NCI-H2196 (cell line): Measurements from ENCODE around the gene REPS2.

Experiments
- DNase-seq: peaks from one replicate; lab custom pipeline; 2025; ENCODE audit not compliant: unreplicated experiment; lab: John Stamatoyannopoulos, UW

REPS2 gene

GRCh38 chrX:17032351-17032750 lies 85.9 kb downstream of the REPS2 start:
- DNase-seq = no peak

GRCh38 chrX:17033225-17033624 lies 86.8 kb downstream of the REPS2 start:
- DNase-seq = no peak

DNA sequence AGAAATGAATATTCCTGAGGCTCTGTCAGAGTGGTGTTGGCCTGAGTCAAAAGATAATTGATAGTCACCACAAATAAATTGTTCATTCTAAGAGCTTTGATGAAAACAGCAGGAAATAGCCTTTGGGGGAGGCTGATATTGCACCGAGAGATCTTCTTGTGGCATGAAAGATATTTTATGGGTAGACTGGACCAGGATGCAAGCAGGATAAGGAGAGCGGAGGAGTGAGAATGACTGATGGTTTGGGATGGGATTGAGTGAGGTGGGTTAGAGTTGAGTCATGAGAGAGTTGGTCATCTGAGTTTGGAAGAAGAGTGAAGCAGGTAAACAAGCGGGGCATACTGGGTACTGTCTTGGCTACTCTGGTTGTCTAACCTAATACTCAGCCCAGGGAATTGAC lies 88.7 kb downstream of the REPS2 start:
- DNase-seq = no peak

GRCh38 chrX:17036171-17036961 lies 89.9 kb downstream of the REPS2 start:
- DNase-seq = no peak

DNA sequence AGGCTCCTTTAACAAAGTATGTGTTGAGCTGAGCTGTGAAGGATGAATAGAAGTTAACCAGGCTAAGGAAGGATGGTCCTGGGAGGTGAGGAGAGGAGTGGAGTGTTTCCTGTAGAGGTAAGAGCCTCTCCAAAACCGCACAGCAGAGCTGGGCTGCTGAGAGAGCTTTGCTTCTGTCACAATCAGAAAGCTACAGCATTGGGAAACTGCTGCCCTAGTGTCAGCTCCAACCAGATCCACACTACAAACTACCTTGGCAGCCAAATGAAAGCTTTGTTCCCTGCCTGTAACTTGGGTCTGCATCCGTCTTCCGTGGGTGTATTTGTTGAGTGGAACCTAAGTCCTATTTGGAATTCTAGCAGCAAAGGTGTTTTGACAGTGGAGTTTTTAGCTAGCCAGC lies 91.8 kb downstream of the REPS2 start:
- no peak for DNase-seq

- no peak for DNase-seq
These were observed 92.3 kb downstream of the REPS2 start for GRCh38 chrX:17038681-17039161.

GRCh38 chrX:17039826-17040225 lies 93.4 kb downstream of the REPS2 start:
- no peak for DNase-seq

DNA sequence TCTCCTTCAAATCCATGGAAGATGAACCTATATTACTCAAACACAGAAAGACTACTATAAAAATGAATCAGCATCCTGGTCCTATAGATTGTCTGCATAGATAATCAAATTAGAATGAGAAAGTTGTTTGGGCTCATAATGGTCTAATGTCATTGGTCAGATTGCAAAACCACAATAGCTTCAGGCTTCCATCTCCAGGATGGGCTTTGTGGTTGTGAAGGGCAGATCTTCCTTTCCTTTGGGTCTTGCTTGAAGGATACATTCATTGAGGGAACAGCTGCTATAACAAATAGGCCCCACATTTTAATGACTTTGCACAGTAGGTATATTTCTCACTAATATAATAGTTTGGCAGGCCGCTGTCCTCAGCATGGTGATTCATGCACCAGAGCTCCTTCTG lies 94.3 kb downstream of the REPS2 start:
- no peak for DNase-seq

DNA sequence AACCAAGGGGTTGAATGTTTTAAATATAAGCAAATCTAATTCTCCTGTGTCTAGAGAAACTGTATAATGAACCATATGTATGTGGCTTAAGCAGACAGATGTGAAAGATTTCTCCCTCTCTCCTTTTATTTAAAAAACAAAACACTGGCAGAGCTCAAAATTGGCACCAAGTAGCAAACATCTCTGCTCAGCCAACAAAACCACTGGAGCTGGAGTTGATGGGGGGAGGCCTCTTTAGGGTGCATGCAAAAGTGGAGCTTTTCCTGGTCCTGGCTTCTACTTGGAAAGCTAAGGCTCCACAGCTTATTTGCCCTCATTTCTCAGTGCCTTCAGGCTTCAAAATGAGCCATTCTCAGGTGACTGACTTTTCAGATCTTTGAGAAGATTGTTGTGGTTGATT lies 95.6 kb downstream of the REPS2 start:
- DNase-seq = no peak

DNA sequence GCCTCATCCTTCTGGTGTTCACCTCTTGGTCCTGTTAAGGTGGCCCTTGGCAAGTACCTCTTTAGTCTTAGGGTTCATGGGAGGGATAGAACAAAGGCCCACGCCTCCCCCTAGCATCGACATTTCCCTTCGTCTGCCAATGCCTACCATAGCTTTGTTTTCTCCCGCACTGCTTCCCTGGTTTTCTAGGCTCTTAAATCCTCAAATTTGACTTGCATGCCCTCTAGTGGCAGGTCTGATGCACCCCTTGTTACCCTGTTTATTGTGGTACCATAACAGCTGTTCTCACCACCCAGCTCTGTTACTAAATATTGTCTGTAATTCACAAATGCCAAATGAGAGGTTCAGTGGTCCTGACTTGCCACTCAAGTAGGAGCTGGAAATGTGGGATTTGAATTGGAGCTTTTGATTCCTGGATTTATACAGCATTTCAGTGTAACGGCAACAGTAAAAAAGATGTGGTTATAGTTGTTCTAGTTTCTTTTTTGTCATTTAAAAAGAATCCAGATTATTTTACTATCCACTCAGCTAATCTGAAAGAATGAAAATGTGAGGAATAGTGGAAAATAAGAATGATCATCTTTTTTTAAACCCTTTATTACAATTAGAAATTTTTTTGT lies 100.1 kb downstream of the REPS2 start:
- DNase-seq = peak; percentile 59

DNA sequence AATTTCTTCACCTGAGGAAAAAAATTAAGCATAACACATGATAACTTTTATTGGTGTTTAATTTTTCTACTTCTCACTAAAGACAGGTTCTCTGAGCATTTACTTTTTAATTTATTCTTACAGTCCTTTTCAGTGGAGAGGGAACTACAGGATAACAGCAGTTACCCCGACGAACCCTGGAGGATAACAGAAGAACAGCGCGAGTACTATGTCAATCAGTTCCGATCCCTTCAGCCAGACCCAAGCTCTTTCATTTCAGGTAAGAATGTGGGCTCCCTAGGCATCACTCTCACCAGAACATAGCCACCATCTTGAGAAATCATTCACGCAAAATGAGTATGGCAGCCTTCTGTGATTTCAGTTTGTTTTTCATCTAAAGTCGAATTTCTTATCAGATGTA lies 100.8 kb downstream of the REPS2 start:
- DNase-seq = no peak

- no peak for DNase-seq
These were observed 105.8 kb downstream of the REPS2 start for GRCh38 chrX:17052210-17052609.

DNA sequence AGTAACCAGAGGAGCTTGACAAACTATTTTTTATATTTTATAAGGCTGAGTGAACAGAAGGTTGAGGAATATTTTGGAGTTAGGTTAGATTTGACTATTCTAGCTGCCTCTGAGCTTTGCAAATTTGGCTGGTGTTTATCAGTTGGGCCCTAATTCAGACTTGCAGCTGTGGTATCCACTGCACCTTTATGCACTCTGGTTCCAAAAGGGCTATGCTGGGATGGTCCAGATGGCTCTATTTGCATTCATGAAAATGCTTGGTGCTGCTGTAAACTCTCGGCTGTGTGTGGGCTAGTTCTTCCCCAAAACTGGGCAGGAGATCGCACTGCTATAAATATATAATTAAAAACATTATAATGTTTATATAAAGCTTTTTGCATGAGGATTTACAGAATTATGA lies 106.3 kb downstream of the REPS2 start:
- DNase-seq = no peak

DNA sequence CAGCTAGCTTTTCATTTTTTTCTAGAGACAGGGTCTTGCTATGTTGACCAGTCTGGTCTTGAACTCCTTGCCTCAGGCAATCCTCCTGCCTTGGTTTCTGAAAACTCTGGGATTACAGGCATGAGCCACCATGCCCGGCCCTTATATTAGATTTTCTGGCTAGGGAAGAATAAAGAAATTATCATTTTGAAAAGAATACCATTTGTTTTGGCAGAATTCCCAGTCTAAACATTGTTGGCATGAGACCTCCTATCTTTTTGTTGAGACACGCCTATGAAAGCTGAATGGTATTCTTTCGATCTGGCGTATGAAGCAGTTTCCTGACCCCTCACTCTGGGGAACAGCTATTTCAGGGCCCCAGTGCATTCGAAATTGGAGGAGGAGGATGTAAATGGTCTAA lies 107.0 kb downstream of the REPS2 start:
- peak; percentile 1 for DNase-seq

DNA sequence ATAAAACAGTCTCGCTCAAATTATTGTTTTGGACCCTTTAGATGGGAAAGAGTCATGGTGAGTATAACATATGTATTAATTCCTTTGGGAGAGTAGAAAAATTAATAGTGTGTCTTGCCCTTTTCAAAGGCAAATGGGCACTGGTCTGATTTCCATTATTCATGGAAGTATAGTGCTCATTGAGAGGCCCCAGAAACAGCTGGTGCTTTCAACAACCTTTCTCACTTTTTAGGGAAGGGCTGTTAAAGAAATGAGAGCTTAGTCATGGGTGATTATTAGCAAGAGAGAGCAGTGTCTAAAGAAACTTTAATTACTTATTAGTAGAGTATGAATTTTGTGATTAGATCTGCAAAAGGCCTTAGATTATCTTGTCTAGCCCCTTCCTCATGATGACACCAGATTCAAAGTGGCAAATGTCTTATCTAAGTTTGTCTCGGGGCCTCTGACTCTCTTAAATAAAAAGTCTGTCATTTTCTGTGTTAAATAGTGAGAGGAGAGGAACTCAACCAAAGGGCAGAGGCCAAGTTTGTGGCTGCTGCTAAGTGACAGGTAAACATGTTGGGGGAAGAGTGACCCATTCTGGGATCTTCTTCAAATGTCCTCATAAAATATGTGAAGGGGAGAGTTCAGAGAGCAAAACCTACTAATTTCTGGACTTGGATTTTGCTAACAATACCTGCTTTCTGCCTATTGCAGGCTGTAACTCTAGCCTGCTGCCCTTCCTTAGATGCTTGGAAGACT lies 110.6 kb downstream of the REPS2 start:
- DNase-seq = no peak

GRCh38 chrX:17062065-17062464 lies 115.6 kb downstream of the REPS2 start:
- no peak for DNase-seq

GRCh38 chrX:17065100-17065499 lies 118.6 kb downstream of the REPS2 start:
- no peak for DNase-seq

DNA sequence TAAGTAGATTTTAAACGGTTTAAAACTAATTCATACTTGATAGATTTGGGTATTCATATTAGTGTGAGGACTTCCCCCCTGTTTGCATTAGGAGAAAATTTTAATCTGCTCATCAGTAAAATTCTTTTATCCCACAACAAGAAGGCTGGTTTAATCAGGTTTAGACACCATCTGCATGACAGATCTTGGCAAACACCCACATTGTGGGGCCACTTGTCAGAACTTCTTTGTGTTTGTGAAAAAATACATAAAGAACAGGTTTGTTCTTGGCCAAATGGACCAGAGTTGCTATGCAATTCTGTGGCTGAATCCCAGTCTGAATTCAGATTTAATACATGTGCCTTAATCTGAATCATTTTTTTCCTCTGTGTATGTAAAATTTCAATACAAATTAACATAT lies 121.1 kb downstream of the REPS2 start:
- no peak for DNase-seq

- no peak for DNase-seq
These were observed 125.8 kb downstream of the REPS2 start for GRCh38 chrX:17072301-17072700.

DNA sequence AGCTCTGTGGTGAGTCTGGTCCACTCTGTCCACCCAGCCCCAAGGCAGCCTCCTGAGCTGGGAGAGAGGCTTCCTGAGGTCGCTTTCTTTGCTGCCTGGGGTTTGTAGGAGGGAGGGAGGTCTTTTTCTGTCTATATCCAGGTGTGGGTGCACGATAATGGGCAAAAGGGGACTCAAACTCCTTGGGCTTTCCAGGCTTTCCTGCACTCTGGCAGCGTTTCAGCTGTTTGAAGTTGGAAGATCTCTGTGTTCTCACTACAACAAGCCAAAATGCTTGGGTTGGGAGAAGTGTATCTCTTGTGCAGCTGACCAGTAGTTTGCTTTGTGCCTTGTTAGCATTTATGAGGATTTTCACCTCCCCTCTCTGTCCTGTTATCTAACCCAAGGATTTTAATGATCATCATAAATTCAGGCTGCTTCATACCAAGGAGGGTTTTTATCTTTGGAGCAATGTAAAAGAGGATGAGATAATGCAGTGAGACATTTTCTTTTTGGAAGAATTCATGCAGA lies 126.3 kb downstream of the REPS2 start:
- no peak for DNase-seq

GRCh38 chrX:17075004-17075403 lies 128.5 kb downstream of the REPS2 start:
- DNase-seq = no peak

DNA sequence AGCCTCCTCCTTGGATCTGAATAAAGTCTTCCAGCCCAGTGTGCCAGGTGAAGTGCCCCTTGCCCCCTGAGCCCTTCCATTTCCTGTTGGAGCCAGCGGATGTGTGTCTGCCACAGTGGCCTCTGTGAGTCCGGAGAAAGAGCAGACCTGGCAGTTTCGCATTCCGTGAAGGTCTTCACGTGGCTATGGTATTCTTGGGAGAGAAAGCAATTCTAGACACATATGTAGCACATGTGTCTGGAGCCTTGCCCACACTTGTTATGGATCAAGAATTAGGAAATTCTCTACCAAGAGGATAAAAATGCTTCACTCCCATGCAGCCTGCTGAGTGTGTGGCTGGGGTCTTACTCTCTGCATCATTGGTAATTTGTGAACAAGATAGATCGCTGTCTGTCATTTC lies 130.9 kb downstream of the REPS2 start:
- DNase-seq = no peak
